GM19324 (cell line): ENCODE data around the gene HMCN1.
"Not testable (repeated sequence)": the region's sequence is repeated elsewhere in the genome, so short reads cannot be mapped to it uniquely, and the experiment has no call there.

Source experiments
- ATAC-seq: cut with Tn5 transposase; IDR thresholded peaks from one replicate; pipeline ENCODE4 v1.9.1; 2021; ENCODE audit warnings: mild to moderate bottlenecking, moderate library complexity; ENCODE audit not compliant: unreplicated experiment, low FRiP score

Gene HMCN1

GRCh38 chr1:186178426-186179043 lies 444.3 kb downstream of the HMCN1 start:
- ATAC-seq: no peak

- ATAC-seq: no peak
Observed at GRCh38 chr1:186179231-186179630, 445.0 kb downstream of the HMCN1 start.

DNA sequence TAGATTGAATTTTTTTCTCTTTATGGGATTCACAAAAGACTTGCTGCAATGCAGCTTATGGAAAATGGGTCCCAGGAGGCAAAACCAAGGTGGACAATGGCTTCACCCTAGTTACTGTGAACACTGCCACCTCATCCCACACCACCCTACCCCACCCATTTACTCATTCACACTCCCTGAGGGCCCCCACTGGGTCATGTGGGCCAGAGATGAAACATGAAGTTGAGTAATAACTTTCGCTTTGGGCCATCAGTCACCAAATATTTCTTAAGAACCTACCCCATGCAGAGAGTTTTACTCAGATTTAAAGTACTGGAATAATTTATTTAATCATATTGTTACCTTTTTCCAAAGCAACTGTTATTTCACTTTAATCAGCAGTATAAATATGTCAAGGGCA lies 449.0 kb downstream of the HMCN1 start:
- ATAC-seq: peak; percentile 43

DNA sequence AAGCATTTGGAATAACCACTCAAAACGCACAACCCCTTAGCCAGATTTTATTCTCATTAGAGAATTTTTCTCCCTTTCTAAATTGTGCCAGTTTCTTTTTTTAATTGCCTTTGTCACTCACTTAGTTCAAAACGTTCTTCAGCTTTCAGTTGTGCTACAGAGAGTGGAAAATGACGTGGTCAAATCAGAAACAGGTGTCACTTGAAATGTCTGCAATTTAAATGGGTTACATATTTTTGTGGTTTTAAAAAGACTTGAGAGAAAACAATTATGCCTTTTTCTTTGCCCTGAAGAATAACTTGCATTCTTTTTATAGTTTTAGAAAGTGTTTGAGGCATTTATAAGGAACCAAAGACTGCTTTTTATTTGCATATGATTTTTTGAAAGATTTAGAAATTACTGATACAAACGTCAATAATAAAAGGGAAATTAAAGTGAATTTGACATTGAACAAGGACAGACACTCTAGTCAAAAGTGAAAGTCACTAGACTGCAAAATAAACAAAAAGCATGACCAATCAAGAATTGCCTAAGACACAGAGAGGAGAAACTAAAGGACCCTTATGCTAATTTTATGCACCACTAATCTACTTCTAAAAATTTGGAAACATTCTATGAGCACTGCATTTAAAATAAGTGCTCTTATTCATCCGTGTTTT lies 449.9 kb downstream of the HMCN1 start:
- peak; percentile 56 for ATAC-seq

DNA sequence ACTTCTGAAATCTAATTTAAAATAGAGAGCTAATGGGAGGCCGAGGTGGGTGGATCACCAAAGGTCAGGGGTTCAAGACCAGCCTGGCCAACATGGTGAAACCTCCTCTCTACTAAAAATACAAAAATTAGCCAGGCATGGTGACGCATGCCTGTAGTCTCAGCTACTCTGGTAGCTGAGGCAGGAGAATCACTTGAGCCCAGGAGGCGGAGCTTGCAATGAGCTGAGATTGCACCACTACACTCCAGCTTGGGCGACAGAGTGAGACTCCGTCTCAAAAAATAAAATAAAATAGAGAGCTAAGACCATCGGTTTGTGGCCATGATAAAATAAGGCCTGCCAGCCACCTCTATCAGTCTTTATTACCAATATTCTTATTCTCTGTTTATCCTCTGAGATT lies 452.1 kb downstream of the HMCN1 start:
- not testable (repeated sequence) for ATAC-seq

GRCh38 chr1:186187601-186188000 lies 453.4 kb downstream of the HMCN1 start:
- ATAC-seq: no peak

GRCh38 chr1:186188004-186188539 lies 453.9 kb downstream of the HMCN1 start:
- no peak for ATAC-seq

GRCh38 chr1:186188736-186189135 lies 454.5 kb downstream of the HMCN1 start:
- ATAC-seq: no peak

GRCh38 chr1:186189156-186189555 lies 455.0 kb downstream of the HMCN1 start:
- no peak for ATAC-seq

DNA sequence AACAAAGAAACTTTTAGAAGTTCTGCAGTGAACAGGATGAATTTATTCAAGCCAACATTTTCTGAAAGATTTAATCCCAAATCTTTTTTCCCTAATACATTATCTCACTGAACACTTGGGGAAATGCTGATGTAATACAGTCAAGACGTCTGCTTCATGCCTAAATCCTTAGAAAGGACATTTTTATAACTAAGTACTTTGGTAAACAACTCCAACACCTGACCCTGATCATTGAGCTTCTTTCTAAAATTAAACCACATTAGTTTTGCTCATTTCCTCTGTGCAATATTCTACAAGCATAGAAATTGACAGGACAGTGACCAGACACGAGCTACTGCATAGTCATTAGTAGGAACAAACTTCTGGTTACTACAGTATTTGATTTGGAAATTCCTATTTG lies 457.3 kb downstream of the HMCN1 start:
- ATAC-seq: no peak

DNA sequence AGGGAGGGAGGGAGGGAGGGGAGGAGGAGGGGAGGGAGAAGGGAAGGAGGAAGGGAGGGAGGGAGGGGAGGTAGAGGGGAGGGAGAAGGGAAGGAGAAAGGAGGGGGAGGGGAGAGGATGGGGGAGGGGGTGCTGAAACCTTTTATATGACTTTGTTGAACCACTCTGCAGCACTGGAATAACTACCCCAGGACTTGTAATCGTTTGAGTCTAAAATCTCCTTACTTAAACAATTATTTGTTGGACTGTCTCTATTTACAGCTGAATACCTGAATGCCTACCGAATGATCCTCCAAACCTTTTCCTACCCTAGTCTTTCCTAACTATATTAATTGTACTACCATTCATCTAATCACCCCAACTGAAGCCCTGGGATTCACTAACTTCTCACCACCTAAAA lies 459.0 kb downstream of the HMCN1 start:
- no peak for ATAC-seq

DNA sequence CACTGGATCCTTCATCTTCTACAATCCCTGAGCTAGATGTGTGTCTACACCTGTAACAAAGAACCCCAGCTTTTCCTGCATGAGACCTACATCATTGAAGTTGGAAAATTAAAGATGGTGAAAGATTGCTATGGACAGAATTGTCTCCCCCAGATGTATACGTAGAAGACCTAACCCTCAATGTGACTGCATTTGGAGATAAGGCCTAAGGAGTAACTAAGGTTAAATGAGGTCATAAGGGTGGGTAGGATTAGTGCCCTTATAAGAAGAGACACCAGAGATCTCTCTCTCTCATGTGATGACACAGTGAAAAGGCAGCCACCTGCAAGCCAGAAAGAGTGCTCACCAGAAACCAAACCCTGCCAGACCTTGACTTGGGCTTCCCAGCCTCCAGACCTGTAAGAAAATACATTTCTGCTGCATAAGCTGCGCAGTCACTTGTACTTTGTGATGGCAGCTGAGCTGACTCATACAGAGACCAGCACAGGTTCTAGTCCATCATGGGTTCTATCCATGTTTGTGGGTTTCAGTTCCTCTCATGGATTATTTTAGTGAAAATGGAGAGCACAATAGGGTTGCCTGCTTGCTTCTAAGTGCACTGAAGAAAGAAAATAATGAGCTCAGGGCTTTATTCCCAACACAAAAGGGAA lies 460.0 kb downstream of the HMCN1 start:
- ATAC-seq: no peak

DNA sequence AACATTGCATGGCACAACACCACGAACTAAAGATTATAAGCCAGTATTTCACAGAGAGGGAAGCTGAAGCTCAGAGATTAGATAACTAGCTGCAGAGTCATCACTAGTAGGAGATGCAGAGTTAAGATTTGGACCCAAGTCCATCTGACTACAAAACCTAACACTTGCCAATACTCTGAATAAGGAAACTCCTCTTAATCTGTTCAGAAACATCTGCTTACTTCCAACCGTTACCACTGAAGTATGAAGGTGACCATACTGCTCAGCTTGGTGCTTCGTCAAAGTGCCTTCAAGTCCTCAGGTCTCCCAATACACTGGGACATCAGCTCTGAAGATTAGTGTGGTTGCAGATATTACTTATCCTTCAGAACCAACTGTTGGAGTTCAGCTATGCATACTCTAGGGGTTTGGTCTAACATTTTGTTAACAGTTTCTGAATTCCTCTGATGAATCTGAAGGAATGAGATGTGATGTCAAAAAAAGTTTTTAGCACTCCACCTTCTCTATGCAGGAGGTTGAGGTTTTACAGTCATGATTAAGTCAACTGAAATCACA lies 461.3 kb downstream of the HMCN1 start:
- ATAC-seq: no peak

GRCh38 chr1:186202271-186202764 lies 468.1 kb downstream of the HMCN1 start:
- ATAC-seq: no peak

DNA sequence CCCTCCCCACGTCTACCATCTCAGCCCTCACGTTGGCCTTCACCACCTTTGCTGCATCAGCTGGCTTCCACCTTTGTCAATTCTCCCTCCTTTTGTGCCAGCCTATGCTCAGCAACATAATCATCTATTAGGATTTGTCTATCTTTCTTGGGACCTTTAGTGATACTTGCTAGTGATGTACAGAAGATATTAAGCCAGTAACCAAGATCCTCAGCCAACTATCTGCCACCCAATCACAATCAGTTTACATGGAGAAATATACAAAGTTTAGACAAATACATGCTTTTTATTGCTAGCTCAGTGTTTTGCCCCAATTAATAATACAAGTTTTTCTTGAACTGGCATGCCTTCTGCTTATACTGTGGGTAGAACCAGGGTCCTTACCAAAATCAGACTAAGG lies 468.6 kb downstream of the HMCN1 start:
- no peak for ATAC-seq

DNA sequence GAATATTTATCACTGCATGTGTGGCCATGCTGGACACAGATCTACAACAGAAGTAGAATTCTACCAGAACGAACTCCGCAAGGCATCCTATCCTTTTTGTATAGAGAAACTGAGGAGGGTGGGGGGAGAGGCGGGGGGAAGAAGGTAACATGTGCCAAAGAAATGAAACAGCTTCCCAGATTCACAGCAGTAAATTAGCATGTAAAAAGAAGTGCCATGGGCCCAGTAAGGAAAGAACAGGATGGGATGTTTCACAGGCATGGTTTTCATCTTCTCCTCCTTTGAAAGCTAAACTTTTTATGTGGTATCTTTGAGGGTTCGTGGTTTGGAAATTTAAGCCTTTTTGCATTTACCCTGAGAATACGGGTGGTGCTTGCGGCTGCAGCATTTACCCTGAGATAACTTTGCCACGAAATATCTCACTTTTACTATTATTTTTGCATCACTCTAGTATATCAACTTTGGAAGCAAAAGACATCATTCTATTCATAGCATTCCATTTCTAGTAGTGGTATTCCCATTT lies 471.9 kb downstream of the HMCN1 start:
- ATAC-seq: no peak

DNA sequence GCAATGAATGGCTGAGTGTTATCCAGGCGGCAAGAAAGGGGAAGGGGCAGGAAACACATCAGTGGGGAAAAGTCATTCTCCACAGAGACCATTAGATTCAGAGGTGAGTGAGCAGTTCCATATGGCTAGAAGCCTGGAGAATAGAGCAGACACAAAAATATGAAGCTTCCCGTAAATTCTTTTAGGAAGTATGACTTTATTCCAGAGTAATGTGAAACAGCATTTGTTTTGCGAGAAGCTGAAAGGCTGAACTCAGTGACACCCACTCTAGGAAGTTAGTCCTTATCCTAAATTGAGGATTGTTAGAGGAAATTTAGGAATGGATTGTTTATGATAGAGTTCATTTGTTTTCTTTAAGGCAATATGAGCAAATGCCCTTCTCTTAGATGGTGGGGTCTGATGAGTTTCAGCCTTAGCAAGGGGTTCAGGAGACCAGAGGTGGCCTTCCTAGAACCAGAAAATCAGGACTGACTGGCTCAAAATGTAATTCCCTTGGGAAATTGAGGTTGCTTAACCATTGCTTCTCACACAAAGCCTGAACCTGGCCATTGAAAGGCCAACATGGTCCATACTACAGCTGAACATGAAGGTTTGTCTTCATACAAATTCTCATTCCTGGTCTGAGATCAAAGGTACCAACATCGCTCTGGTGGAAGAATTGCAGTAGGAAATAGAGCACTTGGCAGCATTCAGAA lies 473.3 kb downstream of the HMCN1 start:
- ATAC-seq: no peak

DNA sequence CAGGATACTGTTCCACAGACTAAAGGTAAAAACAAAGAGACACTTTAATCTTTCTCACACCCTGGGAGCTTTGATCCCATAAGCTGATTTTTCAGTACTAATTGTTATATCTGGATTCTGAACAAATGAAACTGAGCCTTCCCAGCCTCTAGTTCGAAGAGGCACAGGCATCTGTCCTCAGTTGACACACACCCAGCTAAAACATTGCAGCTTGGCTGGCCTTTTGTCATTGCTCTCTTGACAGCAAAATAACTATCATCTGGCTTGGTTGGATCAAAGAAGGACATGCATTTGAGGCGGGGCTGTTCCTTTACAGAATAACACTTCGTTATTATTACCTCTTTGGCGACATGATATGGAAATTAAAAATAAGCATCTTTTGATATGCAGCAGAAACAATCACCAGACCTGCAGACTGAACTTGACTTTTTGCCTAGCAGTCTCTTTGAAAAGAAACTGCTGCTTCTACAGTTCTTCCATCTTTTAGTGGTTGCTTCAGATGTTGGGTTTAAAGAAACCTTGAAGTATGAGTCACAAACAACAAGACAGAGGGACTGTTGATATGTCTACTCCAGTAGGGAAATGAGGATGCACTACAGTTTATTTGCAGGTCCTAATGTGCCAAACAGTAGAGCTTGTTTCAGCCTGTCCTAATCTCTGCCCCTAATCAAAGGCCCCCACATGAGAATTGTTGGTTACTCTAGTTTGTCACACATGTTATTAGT lies 474.4 kb downstream of the HMCN1 start:
- ATAC-seq: no peak

- ATAC-seq: no peak
Observed at GRCh38 chr1:186210258-186210657, 476.1 kb downstream of the HMCN1 start.

DNA sequence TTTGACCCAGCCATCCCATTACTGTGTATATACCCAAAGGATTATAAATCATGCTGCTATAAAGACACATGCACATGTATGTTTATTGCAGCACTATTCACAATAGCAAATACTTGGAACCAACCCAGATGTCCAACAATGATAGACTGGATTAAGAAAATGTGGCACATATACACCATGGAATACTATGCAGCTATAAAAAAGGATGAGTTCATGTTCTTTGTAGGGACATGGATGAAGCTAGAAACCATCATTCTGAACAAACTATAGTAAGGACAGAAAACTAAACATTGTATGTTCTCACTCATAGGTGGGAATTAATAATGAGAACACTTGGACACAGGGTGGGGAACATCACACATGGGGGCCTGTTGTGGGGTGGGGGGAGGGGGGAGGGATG lies 477.4 kb downstream of the HMCN1 start:
- not testable (repeated sequence) for ATAC-seq
